WTC11 (cell line): ENCODE data around the gene TGFBR1. TPM values are rescaled to one million over a fixed set of nuclear protein-coding genes. Genes with fewer than 3 reads are reported as not detected.

Experiments
- ATAC-seq: fragments of 200-7000 bp; cut with Tn5 transposase; 2 replicates; pipeline ENCODE4 v1.10.0; 2021; ENCODE audit warnings: mild to moderate bottlenecking, moderate library complexity
- CTCF ChIA-PET: fragments of 300-600 bp; sonication (Branson Sonifier 250); formaldehyde crosslinking; loops from one replicate; lab custom pipeline; 2021; ENCODE audit warnings: antibody characterized with exemption; lab: Charles Lee
- POLR2A ChIA-PET: fragments of 350-600 bp; sonication (Branson Sonifier 250); formaldehyde crosslinking; loops from one replicate; lab custom pipeline; 2021; ENCODE audit warnings: antibody characterized with exemption; lab: Charles Lee
- DNase-seq: peaks from one replicate; pipeline ENCODE4 v3.0.0; 2021; ENCODE audit warnings: low spot score
- H3K27ac Mint-ChIP-seq: 2 replicates; pipeline ENCODE4 v1.8.0; 2021; ENCODE audit warnings: mixed read lengths
- H3K27me3 Mint-ChIP-seq: 2 replicates; pipeline ENCODE4 v1.8.0; 2021; ENCODE audit warnings: low read depth, mild to moderate bottlenecking, moderate library complexity, mixed read lengths
- H3K36me3 Mint-ChIP-seq: 2 replicates; pipeline ENCODE4 v1.8.0; 2021; ENCODE audit warnings: mixed read lengths
- H3K4me1 Mint-ChIP-seq: 2 replicates; pipeline ENCODE4 v1.8.0; 2022; ENCODE audit warnings: mixed read lengths
- H3K4me3 Mint-ChIP-seq: 2 replicates; pipeline ENCODE4 v1.8.0; 2021; ENCODE audit warnings: mild to moderate bottlenecking, moderate library complexity, mixed read lengths
- H3K9me3 Mint-ChIP-seq: 2 replicates; pipeline ENCODE4 v1.8.0; 2021; ENCODE audit warnings: mixed read lengths
- EMX1 ChIP-seq: fragments of 250-450 bp; sonication (Bioruptor Pico); IDR thresholded peaks from 2 replicates; pipeline ENCODE4 v1.8.0; 2021; ENCODE audit warnings: mild to moderate bottlenecking
- ESRRA ChIP-seq: sonication (generic); formaldehyde crosslinking; IDR thresholded peaks from 2 replicates; pipeline ENCODE4 v1.8.1; 2022; ENCODE audit warnings: mild to moderate bottlenecking, missing genetic modification reagents, borderline replicate concordance
- FOXK1 ChIP-seq: sonication (generic); formaldehyde crosslinking; IDR thresholded peaks from 2 replicates; pipeline ENCODE4 v1.8.0; 2022; ENCODE audit warnings: mild to moderate bottlenecking, moderate library complexity, missing genetic modification reagents
- GABPB1 ChIP-seq: sonication (generic); formaldehyde crosslinking; IDR thresholded peaks from 2 replicates; pipeline ENCODE4 v1.8.1; 2023; ENCODE audit warnings: mild to moderate bottlenecking, missing genetic modification reagents
- GRHL2 ChIP-seq: fragments of 250-450 bp; sonication (Bioruptor Pico); IDR thresholded peaks from 2 replicates; pipeline ENCODE4 v1.8.0; 2022; ENCODE audit warnings: mild to moderate bottlenecking, moderate library complexity; ENCODE audit not compliant: insufficient replicate concordance, severe bottlenecking
- IRF2 ChIP-seq: sonication (generic); formaldehyde crosslinking; IDR thresholded peaks from 2 replicates; pipeline ENCODE4 v1.8.0; 2022; ENCODE audit warnings: low read depth, missing genetic modification reagents, borderline replicate concordance
- MXD4 ChIP-seq: fragments of 250-450 bp; sonication (Bioruptor Pico); IDR thresholded peaks from 2 replicates; pipeline ENCODE4 v1.8.0; 2021; ENCODE audit warnings: mild to moderate bottlenecking, moderate library complexity, borderline replicate concordance
- NFYB ChIP-seq: sonication (generic); formaldehyde crosslinking; conservative IDR thresholded peaks from 2 replicates; pipeline ENCODE4 v1.8.0; 2022; ENCODE audit warnings: low read depth, missing genetic modification reagents
- RELA ChIP-seq: sonication (generic); formaldehyde crosslinking; IDR thresholded peaks from 2 replicates; pipeline ENCODE4 v1.8.1; 2022; ENCODE audit warnings: missing genetic modification reagents, mild to moderate bottlenecking, borderline replicate concordance
- SMAD3 ChIP-seq: sonication (generic); formaldehyde crosslinking; IDR thresholded peaks from 2 replicates; pipeline ENCODE4 v1.8.0; 2022; ENCODE audit warnings: missing genetic modification reagents, mild to moderate bottlenecking, borderline replicate concordance
- TCF7 ChIP-seq: sonication (generic); formaldehyde crosslinking; IDR thresholded peaks from 2 replicates; pipeline ENCODE4 v1.8.0; 2022; ENCODE audit warnings: mild to moderate bottlenecking, low read depth, missing genetic modification reagents, moderate library complexity
- ZNF138 ChIP-seq: sonication (generic); formaldehyde crosslinking; conservative IDR thresholded peaks from 2 replicates; pipeline ENCODE4 v1.8.1; 2022; ENCODE audit warnings: mild to moderate bottlenecking, moderate library complexity, missing genetic modification reagents
- ZNF263 ChIP-seq: sonication (generic); formaldehyde crosslinking; IDR thresholded peaks from 2 replicates; pipeline ENCODE4 v1.8.1; 2022; ENCODE audit warnings: low read depth, mild to moderate bottlenecking, moderate library complexity, missing genetic modification reagents
- ZNF671 ChIP-seq: fragments of 250-450 bp; sonication (Bioruptor Pico); IDR thresholded peaks from 2 replicates; pipeline ENCODE4 v1.8.0; 2021; ENCODE audit warnings: mild to moderate bottlenecking
- total RNA-seq: library from RNA; stranded (reverse); gene quantifications from 3 replicates; pipeline ENCODE4 v1.2.3, GENCODE V29; 2021
- TF ChIP-seq, protein P1 (sequence below): sonication (generic); formaldehyde crosslinking; IDR thresholded peaks from 2 replicates; pipeline ENCODE4 v1.8.1; 2022; ENCODE audit warnings: low read depth, missing genetic modification reagents, borderline replicate concordance
- TF ChIP-seq, protein P2 (sequence below): sonication (generic); formaldehyde crosslinking; IDR thresholded peaks from 2 replicates; pipeline ENCODE4 v1.8.1; 2022; ENCODE audit warnings: mild to moderate bottlenecking, missing genetic modification reagents, moderate library complexity, borderline replicate concordance
- TF ChIP-seq, protein P3 (sequence below): sonication (generic); formaldehyde crosslinking; IDR thresholded peaks from 2 replicates; pipeline ENCODE4 v1.8.1; 2022; ENCODE audit warnings: mild to moderate bottlenecking, moderate library complexity, missing genetic modification reagents
- TF ChIP-seq, protein P4 (sequence below): sonication (generic); formaldehyde crosslinking; IDR thresholded peaks from 2 replicates; pipeline ENCODE4 v1.8.1; 2022; ENCODE audit warnings: low read depth, mild to moderate bottlenecking, moderate library complexity, missing genetic modification reagents, borderline replicate concordance
- TF ChIP-seq, protein P5 (sequence below): fragments of 200-600 bp; IDR thresholded peaks from 2 replicates; pipeline ENCODE4 v1.8.0; 2022; ENCODE audit warnings: antibody characterized with exemption
- TF ChIP-seq, protein P6 (sequence below): fragments of 250-450 bp; sonication (Bioruptor Pico); conservative IDR thresholded peaks from 2 replicates; pipeline ENCODE4 v1.9.0; 2021; ENCODE audit warnings: mild to moderate bottlenecking
- TF ChIP-seq, protein P7 (sequence below): fragments of 250-450 bp; sonication (Bioruptor Pico); IDR thresholded peaks from 2 replicates; pipeline ENCODE4 v2.1.2; 2022; ENCODE audit warnings: mild to moderate bottlenecking, moderate library complexity
- TF ChIP-seq, protein P8 (sequence below): sonication (generic); formaldehyde crosslinking; IDR thresholded peaks from 2 replicates; pipeline ENCODE4 v1.8.1; 2023; ENCODE audit warnings: mild to moderate bottlenecking, moderate library complexity, missing genetic modification reagents
- TF ChIP-seq, protein P9 (sequence below): sonication (generic); formaldehyde crosslinking; IDR thresholded peaks from 2 replicates; pipeline ENCODE4 v1.8.1; 2023; ENCODE audit warnings: mild to moderate bottlenecking, missing genetic modification reagents, moderate library complexity

Gene TGFBR1
- total RNA-seq, 1 experiment from 2014 or later = 42.4 TPM

DNA sequence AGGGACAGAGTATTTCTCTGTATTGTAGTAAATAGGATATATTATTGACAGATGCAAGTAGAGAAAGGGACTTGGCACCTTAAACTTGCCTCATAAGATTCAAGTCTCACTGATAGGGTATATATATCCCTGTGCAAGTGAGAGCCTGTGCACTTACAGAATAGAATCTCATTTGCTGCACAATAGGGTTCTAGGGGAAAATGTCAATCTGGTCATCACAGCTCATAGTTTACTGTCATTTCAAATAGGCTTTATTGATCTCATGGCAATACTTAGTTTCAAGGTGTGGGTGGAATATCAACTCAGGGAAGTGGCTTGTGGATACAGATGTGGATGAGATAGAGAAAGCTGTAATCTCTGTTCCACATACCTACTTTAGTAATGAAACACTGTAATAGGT lies 42.3 kb downstream of the TGFBR1 start (continued):
- TF ChIP-seq, protein P1, sequence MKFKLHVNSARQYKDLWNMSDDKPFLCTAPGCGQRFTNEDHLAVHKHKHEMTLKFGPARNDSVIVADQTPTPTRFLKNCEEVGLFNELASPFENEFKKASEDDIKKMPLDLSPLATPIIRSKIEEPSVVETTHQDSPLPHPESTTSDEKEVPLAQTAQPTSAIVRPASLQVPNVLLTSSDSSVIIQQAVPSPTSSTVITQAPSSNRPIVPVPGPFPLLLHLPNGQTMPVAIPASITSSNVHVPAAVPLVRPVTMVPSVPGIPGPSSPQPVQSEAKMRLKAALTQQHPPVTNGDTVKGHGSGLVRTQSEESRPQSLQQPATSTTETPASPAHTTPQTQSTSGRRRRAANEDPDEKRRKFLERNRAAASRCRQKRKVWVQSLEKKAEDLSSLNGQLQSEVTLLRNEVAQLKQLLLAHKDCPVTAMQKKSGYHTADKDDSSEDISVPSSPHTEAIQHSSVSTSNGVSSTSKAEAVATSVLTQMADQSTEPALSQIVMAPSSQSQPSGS (CRISPR knock-in tag) = no peak
- TF ChIP-seq MXD4 (CRISPR knock-in tag) = no peak
- TF ChIP-seq, protein P2, sequence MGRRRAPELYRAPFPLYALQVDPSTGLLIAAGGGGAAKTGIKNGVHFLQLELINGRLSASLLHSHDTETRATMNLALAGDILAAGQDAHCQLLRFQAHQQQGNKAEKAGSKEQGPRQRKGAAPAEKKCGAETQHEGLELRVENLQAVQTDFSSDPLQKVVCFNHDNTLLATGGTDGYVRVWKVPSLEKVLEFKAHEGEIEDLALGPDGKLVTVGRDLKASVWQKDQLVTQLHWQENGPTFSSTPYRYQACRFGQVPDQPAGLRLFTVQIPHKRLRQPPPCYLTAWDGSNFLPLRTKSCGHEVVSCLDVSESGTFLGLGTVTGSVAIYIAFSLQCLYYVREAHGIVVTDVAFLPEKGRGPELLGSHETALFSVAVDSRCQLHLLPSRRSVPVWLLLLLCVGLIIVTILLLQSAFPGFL = no peak
- no peak for TF ChIP-seq RELA (CRISPR knock-in tag)
- no peak for TF ChIP-seq ESRRA (CRISPR knock-in tag)
- no peak for TF ChIP-seq TCF7
- TF ChIP-seq, protein P3, sequence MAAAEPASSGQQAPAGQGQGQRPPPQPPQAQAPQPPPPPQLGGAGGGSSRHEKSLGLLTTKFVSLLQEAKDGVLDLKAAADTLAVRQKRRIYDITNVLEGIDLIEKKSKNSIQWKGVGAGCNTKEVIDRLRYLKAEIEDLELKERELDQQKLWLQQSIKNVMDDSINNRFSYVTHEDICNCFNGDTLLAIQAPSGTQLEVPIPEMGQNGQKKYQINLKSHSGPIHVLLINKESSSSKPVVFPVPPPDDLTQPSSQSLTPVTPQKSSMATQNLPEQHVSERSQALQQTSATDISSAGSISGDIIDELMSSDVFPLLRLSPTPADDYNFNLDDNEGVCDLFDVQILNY = no peak
- TF ChIP-seq, protein P4, sequence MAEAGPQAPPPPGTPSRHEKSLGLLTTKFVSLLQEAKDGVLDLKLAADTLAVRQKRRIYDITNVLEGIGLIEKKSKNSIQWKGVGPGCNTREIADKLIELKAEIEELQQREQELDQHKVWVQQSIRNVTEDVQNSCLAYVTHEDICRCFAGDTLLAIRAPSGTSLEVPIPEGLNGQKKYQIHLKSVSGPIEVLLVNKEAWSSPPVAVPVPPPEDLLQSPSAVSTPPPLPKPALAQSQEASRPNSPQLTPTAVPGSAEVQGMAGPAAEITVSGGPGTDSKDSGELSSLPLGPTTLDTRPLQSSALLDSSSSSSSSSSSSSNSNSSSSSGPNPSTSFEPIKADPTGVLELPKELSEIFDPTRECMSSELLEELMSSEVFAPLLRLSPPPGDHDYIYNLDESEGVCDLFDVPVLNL (CRISPR knock-in tag) = no peak
- TF ChIP-seq, protein P5, sequence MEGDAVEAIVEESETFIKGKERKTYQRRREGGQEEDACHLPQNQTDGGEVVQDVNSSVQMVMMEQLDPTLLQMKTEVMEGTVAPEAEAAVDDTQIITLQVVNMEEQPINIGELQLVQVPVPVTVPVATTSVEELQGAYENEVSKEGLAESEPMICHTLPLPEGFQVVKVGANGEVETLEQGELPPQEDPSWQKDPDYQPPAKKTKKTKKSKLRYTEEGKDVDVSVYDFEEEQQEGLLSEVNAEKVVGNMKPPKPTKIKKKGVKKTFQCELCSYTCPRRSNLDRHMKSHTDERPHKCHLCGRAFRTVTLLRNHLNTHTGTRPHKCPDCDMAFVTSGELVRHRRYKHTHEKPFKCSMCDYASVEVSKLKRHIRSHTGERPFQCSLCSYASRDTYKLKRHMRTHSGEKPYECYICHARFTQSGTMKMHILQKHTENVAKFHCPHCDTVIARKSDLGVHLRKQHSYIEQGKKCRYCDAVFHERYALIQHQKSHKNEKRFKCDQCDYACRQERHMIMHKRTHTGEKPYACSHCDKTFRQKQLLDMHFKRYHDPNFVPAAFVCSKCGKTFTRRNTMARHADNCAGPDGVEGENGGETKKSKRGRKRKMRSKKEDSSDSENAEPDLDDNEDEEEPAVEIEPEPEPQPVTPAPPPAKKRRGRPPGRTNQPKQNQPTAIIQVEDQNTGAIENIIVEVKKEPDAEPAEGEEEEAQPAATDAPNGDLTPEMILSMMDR = no peak
- no peak for TF ChIP-seq NFYB (CRISPR knock-in tag)
- TF ChIP-seq ZNF671 (CRISPR knock-in tag) = no peak
- no peak for TF ChIP-seq ZNF263 (CRISPR knock-in tag)
- TF ChIP-seq, all 79 proteins: peak for 0

DNA sequence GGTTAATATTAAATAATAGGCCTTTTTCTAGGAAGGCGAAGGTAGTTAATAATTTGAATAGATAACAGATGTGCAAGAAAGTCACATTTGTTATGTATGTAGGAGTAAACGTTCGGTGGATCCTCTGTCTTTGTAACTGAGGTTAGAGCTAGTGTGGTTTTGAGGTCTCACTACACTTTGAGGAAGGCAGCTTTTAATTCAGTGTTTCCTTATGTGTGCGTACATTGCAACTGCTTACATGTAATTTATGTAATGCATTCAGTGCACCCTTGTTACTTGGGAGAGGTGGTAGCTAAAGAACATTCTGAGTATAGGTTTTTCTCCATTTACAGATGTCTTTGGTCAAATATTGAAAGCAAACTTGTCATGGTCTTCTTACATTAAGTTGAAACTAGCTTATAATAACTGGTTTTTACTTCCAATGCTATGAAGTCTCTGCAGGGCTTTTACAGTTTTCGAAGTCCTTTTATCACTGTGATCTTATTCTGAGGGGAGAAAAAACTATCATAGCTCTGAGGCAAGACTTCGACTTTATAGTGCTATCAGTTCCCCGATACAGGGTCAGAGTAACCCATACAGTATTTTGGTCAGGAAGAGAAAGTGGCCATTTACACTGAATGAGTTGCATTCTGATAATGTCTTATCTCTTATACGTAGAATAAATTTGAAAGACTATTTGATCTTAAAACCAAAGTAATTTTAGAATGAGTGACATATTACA lies 45.7 kb downstream of the TGFBR1 start:
- TF ChIP-seq GABPB1 (CRISPR knock-in tag) (no peak), TCF7 (no peak), FOXK1 (CRISPR knock-in tag) (no peak), ZNF138 (CRISPR knock-in tag) (no peak), IRF2 (CRISPR knock-in tag) (no peak), GRHL2 (CRISPR knock-in tag) (no peak), EMX1 (CRISPR knock-in tag) (no peak), SMAD3 (CRISPR knock-in tag) (no peak)
- TF ChIP-seq, protein P6, sequence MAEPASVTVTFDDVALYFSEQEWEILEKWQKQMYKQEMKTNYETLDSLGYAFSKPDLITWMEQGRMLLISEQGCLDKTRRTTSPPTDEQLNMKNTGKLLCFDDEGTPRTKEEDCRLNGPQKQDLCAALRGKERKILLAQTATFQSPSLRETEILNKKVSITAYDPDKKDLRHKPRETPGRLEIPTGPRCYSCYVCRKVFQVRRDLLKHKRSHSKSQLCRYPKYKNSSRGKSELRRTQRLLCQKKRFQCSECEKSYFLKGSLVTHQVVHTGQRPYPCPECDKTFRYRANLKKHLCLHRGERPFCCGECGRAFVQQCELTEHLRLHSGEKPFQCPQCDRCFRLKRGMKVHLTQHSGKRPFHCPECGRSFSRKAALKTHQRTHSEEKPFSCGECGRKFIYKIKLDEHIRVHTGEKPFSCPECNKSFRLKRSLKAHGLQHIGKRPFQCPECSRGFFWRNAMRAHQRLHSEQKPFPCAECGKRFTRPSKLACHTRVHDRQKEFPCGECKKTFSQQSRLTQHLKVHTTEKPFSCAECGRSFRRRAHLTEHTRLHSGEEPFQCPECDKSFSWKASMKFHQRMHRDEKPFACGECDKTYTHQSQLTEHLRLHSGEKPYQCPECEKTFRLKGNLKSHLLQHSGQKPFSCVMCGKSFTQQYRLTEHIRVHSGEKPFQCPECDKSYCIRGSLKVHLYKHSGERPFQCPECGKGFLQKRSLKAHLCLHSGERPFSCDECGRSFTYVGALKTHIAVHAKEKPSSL (CRISPR knock-in tag) = no peak
- TF ChIP-seq, protein P7, sequence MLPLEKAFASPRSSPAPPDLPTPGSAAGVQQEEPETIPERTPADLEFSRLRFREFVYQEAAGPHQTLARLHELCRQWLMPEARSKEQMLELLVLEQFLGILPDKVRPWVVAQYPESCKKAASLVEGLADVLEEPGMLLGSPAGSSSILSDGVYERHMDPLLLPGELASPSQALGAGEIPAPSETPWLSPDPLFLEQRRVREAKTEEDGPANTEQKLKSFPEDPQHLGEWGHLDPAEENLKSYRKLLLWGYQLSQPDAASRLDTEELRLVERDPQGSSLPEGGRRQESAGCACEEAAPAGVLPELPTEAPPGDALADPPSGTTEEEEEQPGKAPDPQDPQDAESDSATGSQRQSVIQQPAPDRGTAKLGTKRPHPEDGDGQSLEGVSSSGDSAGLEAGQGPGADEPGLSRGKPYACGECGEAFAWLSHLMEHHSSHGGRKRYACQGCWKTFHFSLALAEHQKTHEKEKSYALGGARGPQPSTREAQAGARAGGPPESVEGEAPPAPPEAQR (CRISPR knock-in tag) = no peak
- TF ChIP-seq, protein P8, sequence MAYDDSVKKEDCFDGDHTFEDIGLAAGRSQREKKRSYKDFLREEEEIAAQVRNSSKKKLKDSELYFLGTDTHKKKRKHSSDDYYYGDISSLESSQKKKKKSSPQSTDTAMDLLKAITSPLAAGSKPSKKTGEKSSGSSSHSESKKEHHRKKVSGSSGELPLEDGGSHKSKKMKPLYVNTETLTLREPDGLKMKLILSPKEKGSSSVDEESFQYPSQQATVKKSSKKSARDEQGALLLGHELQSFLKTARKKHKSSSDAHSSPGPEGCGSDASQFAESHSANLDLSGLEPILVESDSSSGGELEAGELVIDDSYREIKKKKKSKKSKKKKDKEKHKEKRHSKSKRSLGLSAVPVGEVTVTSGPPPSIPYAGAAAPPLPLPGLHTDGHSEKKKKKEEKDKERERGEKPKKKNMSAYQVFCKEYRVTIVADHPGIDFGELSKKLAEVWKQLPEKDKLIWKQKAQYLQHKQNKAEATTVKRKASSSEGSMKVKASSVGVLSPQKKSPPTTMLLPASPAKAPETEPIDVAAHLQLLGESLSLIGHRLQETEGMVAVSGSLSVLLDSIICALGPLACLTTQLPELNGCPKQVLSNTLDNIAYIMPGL (CRISPR knock-in tag) = no peak
- TF ChIP-seq, protein P9, sequence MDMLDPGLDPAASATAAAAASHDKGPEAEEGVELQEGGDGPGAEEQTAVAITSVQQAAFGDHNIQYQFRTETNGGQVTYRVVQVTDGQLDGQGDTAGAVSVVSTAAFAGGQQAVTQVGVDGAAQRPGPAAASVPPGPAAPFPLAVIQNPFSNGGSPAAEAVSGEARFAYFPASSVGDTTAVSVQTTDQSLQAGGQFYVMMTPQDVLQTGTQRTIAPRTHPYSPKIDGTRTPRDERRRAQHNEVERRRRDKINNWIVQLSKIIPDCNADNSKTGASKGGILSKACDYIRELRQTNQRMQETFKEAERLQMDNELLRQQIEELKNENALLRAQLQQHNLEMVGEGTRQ (CRISPR knock-in tag) = no peak
- ChIA-PET CTCF (no interaction called here), POLR2A (no interaction called here)
- Mint-ChIP-seq H3K4me1 (peaks cover 11% of the 10 kb centered on the region), H3K36me3 (peaks cover 31% of the 10 kb centered on the region), H3K4me3 (no peak overlapping the region), H3K9me3 (no peaks in the 10 kb centered on the region), H3K27me3 (no peaks in the 10 kb centered on the region), H3K27ac (no peak overlapping the region)
- no peak for DNase-seq
- ATAC-seq = no peak
